Ureter (tissue), 1 donor: Measurements from ENCODE around the gene RWDD3. TPM values are rescaled to one million over a fixed set of nuclear protein-coding genes. Genes with fewer than 3 reads are reported as not detected.

Source experiments
- DNase-seq: peaks from one replicate; pipeline ENCODE4 v3.0.0-alpha.2; 2020; ENCODE audit warnings: low spot score
- total RNA-seq: library from RNA; stranded (reverse); gene quantifications from one replicate; pipeline ENCODE4 v1.2.4, GENCODE V29; 2023
- donor health status: DM: yes; HTN: yes; CAD: no.

RWDD3 gene
- total RNA-seq, 1 donor from 2014 or later = 19.3 TPM

DNA sequence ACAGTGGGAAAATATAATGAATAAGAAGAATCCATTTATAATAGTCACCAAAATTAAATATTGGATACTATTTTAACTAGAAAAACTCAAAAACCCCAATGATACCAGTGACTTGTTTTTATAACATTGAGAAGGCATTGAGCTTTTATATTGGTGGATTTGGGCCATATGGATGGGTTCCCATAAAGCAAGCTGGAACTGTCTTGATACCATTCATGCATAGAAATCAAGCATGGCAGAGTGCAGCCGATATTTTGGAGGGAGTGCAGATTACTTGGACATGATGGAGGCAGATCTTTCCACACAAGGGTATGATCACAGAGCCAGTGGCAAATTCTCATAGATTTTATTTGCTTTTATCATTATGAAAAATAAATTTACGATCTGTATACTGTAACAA, 3.8 kb upstream of the RWDD3 start:
- DNase-seq = no peak

DNA sequence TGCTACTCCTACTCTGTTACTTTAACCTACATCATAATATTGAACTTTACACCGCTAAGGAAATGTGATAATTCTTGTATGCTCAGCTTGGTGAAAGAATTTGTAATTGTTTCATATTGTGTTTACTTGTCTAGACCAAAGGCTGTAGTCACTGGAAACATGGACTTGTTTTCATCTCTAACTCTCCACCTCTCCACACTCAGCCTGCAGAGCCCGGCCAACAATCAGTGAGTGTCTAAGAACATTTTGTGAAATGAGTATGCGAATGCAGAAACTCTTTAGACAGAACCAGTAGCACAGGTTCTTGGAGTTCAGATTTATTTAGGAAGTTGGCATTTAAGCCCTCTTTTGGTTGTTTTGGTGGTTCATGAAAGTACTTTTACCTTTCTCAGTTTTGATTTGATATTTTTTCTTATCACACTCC, 3.2 kb upstream of the RWDD3 start:
- DNase-seq = no peak

DNA sequence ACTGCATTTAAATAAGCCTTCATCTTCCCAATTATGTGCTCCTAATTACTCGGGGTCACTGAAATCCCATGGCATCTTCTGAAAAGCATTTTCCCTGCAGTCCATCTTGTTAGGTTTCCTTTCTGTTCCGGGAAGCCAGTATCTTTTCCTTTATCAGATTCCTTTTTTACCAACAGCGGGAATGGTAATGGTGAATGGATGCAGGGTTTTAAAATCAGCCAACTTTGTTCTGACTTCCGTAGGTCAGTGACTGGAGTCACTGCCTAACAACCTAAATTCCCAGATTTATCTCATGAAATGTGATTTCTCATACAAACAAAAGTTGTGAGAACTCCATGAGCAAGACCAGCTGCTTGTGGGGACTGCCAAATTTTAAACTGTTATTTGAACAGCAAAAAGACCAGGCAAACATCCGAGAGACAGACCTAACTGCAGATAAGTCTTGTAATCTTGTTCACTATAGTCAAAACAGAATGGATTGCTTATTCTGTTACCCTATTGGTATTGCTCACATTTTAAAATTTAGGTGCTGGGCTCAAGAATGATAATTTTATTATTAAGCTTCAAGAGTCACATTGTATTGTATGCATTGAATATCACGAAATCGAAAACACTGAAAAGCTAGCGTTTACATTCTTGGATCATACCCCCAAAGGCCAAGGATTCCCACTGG, 1.2 kb upstream of the RWDD3 start:
- no peak for DNase-seq

DNA sequence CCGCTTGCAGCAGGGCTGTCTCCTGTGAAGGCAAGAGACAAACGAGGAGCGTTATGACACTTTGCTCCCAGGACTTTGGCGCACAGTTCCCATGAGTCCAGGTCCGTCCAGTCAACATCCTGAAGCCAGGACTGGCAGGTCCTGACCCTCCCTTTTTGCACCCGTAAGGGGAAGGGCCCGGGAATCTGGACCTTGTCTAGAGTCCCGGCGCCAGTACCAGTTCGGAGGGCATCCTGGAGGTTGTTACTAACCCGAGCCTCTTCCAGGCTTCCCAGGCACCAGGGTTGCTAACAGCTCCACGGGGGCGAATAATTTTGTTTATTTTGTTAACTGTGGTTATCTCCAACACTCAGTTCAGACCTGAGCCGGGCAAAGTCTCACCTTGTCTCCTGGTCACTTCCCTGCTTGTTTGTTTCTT, 682 bp upstream of the RWDD3 start:
- DNase-seq = no peak

DNA sequence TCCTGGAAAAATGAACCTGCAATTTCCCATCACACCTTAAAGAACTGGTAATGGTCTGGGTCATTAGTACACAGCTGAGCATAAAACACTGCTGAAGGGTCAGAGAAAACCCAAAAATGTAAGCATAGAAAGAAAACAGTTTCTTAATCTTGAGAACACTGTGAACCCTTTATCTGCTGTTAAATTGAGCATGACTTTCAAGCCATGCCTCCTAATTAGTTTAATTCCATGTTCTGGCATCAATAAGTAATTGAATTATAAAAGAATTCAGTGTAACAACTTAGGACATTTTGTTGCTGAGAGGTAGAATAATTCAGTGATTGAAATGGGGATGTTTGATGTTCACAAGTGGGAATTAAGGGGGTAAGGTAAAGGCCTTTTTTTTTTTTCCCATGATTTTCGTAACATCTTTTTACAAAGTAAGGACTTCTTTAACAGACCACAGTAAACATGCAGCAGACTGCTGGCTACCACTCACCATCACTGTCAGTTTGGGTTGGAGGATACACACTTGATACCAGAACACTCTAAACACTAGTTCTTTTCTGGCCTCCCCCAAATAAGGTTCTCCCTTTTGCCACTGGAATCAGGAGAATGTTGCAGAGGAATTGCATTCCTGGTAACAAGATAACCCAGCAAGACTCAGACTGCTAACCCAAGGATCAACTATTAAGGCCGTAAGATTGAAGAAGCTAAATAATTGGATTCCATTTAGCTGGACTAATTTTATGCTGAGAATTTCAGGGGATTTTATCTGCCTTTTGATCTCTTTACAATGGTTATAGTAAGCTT, 3.0 kb downstream of the RWDD3 start:
- DNase-seq = no peak

DNA sequence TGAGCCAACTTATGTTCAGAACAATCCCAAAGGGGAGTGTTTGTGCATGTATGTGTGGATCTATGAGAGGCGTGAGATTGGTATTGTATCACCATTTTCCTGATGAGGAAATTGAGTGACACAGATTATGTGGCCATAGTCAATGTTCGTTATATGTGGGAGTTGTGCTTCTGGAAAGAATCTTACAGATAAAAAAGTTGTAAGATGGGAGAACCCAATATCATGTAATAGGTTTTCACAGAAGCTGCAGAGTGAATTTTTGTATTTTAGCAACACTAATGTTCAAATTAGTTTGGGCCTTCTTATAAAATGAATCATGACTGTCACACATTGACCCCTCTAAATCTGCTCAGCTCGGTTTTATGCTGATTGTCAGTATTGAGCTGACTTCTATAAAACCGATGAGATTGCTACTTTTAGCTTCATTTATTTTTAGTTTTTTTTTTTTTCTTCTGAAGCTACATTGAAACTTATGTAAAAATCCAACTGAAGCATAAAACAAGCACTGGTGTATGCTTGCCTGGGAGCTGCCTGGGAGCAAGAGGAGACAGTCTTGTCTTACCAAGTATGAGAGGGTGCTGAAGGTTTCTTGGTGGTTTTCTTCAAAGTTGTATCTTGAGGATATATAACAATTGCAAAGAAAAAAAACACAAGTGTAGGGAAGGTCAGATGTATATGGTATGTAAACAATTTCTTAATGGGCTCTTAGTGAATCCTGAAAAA, 4.1 kb downstream of the RWDD3 start:
- DNase-seq = no peak

DNA sequence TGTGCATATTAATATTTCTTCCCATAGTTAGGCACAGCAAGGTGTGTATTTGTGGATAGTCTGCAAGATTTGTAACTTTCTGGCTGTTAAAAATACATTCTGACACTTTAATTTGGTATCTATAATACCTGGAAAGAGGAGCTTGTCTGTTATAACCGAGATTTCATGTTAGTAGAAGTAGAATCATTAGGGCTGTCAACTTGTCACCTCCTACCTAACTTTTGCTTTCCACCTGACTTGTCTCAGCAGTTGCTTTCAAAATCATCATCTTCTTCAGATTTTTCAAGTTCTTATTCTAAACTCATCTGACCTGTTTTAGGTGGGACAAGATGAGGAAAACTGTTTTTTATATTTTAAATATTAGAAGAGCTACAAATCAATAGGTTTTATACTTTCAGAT, 11.0 kb downstream of the RWDD3 start:
- DNase-seq = no peak

DNA sequence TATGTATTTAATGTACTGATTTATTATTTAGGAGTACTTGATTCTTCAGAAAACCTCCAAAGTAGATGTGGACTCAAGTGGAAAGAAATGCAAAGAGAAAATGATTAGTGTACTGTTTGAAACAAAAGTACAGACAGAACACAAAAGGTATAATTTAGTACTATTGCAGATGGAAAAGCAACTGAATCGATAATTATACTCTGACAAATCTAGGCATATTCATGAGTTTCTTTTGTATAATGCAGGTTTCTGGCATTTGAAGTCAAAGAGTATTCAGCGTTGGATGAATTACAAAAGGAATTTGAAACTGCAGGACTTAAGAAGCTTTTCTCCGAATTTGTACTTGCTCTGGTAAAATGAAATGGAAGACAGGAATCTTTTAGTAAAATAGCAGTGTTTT, 12.5 kb downstream of the RWDD3 start:
- DNase-seq = no peak

DNA sequence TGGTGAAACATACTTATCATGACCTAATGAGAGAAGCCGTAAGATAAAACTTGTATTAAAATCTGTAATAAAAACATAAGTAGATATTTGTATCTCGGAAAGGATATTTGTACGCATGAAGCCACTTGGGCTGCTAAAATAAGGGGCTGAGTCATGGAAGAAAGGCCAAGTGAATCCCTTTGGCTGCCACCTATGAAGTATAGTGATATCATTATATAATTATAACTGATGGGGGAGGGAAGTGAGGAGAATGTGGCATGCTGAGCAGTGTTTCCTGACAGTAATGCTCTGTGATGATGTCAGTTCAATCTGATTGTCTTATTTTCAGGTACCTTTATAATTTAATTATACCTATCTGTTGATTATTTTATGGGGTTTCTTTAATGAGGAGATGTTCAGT, 13.6 kb downstream of the RWDD3 start:
- DNase-seq = no peak

DNA sequence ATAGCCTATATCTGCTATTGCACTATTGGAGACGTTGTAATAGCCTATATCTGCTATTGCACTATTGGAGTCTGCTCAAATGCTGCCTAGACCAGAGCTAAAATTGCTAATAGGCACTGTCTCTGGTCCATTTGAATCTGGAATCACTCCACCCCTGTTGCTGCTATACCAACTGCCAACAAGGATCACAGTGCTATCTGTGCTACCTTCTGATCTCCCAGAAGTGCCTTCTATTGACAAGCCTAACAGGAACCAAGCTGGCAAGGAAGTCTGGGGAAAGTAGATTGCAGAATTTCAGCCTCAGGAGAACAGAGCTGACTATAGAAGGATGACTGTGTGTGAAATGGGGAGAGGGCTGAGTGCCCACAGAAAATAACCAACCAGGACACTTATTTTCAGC, 15.9 kb downstream of the RWDD3 start:
- no peak for DNase-seq

DNA sequence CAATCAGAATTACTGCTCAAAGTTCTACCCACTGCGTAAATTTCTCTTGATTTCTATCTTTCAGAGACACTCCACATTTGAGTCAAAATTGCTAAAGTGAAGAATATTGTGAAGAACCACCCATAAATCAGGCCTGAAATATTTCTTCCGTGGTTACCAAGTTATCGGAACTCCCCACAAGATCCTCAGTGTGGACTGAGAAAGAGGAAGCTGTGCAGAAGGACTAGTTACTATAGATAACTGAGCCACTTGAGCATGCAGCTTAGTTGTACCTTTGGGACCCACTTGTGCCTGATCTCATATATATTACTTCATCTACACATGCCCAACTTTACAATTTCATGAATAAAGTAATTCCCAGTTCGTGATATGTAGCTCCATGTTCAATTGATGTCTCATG, 18.4 kb downstream of the RWDD3 start:
- DNase-seq = no peak

DNA sequence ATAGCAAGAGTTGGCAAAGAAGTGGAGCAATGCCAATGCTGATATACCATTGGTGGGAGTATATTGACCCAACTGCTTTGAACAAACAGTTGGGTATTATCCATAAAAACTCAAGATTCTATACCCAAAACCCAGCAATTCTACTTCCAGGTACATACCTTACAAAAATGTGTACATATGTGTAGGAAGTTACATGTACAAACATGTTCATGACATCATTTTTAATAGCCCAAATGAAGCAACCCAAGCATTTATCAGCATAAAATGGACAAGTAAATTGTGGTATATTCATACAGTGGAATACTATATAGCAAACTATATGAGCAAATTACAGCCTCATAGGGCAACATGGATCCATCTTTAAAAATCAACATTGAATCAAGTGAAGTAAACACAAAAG, 20.9 kb downstream of the RWDD3 start:
- DNase-seq = no peak

DNA sequence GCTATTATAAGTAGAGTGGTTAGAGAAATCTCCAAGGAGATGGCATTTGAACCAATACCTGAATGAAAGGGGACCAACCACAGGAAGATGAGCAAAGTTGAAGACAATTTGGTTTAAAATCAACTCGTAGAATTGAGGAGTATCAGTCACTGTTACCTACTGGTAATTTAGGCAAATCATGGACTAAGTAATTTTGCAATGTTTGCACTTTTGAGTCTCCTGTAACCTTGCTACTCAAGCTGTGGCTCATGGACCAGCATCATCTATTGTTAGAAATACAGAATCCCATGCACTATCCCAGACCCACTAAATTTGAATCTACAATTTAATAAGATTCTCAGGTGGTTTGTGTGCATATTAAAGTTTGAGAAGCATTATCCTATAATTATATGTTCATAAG, 21.8 kb downstream of the RWDD3 start:
- no peak for DNase-seq

DNA sequence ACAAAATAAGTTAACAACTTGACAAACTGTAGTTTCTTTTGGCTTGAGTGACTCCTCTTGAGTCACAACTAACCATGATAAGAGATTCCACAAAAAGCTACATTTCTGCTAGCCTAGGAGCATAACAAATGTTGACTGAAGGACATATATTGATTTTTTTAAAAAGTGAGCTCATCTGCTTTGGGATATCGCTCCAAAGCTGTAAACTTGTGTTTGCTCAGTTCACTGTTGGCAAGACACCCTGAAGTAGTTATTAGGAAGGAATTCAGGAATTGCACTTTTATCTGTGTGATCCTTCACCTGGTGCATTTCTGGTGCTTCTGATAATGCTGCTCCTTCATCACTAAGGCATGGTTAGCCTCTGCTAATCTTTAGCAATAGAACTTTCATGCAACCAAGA, 23.7 kb downstream of the RWDD3 start:
- DNase-seq = no peak

DNA sequence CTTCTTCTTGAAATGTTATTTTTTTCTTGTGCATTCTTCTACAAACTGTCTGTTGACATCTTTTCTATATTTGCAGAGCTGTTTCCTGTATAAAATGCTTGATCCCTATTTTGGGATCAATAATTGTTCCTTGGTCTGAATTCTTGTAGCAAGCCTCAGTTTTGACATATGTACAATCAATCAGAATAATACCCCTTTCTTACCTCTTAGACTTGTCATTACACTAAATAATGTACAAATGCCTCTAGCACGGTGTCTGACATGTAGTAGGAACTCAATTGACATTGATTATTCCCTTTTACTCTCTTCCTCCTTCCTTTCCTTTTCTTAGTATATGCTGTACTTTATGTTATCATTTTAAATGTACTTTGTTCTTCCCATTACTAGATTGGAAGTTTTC, 25.2 kb downstream of the RWDD3 start:
- no peak for DNase-seq

DNA sequence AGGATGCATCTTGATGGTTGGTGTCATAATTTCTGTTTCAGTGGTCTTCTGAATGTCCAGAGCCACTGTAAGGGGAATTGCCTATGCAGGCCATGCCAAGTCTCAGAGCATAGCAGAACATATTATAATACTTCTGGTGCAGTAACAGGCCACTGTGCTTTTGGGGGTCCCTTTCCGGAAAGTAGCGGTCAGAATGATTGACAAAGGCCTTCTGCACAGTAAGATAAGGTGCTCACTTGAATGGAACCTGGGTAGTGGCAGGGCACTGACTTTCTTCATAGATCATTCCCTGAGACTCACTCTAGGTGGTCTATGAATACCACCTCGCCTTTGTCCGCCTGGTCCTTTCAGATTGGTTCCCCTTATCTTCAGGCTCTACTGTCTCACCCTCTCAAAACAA, 28.9 kb downstream of the RWDD3 start:
- no peak for DNase-seq

DNA sequence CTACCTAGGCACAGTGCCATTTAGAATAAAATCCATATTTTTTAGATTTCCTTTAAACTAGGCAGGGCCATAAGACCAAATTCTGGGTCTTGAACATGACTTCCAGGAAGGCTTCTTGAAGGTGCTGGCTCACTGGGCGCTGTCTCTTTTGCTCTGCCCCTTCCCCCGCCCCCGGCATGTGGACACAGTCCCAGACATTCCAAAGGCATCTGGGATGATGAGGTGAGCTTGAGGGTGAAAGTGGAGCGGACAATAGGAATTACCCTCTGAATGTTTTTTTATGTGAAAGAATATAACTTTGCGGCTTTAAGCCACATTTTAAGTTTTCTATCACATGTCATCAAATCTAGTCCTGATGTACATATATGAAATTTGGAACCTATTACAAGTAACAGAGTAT, 29.4 kb downstream of the RWDD3 start:
- no peak for DNase-seq

DNA sequence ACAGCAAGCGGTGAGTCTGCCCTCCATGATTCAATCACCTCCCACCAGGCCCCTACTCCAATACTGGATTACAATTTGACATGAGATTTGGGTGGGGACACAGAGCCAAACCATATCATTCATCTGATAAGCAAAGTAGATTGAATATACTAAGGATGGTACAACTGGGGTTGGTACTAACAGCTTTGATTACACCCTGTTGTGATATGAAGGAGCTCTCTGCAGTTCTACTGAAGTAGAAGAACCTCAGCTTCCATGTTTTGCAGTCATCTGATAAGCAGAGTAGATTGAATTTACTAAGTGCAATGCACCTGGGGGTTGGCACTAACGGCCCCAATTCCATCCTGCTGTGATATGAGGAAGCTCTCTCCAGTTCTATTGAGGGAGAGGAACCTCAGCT, 31.1 kb downstream of the RWDD3 start:
- no peak for DNase-seq

DNA sequence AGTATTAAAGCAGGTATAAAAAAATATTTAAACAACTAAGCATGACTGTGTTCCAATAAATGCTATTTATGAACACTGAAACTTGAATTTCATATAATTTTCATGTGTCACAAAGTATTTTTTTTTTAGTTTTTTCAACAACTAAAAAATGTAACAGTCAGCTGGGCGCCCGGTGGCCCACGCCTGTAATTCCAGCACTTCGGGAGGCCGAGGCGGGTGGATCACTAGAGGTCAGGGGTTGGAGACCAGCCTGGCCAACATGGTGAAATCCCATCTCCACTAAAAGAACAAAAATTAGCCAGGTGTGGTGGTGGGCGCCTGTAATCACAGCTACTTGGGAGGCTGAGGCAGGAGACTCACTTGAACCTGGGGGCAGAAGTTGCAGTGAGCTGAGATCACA, 42.4 kb downstream of the RWDD3 start:
- no peak for DNase-seq

DNA sequence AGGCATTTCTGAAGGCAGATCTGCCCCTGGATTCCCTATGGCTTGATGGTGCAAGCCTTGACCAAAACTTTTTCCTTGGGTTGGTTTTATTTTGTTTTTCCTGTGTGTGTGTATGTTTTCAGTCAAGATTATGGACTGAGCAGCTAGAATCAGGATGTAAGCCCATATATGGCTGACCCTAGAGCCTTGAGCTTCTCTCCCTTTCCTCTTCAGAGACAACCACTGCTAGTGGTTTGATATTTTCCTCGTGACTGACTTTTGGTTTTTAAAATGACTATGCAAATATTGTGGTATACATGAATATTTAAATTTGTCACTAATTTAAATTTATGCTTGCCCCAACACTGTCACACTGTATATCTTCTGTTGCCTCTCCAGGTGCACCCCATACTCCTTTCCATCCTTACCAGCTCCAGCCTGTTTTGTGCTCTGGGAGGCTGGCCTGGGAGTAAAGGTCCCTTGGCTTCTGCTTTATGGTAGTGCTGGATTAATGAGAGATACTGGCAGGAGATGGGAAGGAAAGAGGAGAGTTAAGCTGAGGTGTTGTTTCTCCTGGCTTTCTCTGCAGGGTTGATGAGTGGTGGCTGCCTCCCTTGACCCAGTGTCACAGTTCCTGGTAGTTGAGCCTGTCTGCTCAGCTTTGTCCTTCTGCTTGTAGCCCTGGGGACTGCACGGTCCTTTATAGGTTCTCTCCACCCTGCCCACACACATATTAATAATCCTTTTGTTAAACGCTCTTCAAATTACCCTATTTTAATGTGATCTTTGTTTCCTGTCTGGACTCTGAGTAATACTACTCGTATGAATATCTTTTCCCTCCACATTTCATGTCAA, 44.4 kb downstream of the RWDD3 start:
- no peak for DNase-seq

DNA sequence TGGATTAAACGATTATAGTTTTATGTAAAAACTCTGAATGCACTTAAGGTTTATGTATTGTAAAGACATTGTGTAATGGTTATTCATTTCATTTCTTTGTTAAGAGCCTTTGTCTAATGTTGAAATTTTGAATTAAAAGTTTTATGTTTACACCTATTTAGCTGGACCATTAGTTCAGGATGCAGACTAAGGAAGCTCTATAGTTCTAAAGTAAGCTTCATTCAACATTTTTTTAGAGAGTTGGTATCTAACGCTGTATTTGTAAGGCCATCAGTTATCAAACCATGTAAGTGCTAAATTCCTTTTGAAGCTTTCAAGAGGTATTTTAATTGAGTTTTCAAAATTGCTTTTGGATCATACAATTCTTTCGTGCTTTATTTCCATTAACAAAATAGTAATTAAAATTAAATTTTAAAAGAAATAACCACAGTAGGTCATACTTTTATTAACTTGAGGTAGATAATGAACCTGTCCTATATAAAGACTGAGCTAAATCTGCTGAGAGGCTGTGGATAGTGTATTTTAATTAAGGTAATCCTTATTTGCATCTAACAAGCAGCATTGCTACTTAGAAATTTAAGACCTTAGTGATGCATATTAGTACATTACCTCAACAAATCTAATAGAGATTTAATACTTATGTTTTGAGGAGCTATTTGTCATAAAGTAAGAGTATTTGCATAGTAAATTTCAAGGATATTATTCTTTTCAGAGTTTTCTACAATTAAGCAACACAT, 47.9 kb downstream of the RWDD3 start:
- DNase-seq = no peak
